Mesothelial cell of epicardium (in vitro differentiated cells): ENCODE data around the gene REPS2. TPM values are rescaled to one million over a fixed set of nuclear protein-coding genes. Genes with fewer than 3 reads are reported as not detected.

Source experiments
- DNase-seq, 2 experiments: peaks; one replicate each; pipeline ENCODE4 v3.0.0; 2021; ENCODE audit warnings: low spot score in 2 of 2; ENCODE audit not compliant: unreplicated experiment in 2 of 2
- H3K27ac Mint-ChIP-seq: 2 replicates; pipeline ENCODE4 v1.8.0; 2021; ENCODE audit warnings: mixed read lengths
- H3K27me3 Mint-ChIP-seq: 2 replicates; pipeline ENCODE4 v1.8.0; 2021; ENCODE audit warnings: low read depth, mixed read lengths
- H3K36me3 Mint-ChIP-seq: 2 replicates; pipeline ENCODE4 v1.8.0; 2021; ENCODE audit warnings: mixed read lengths
- H3K4me1 Mint-ChIP-seq: 2 replicates; pipeline ENCODE4 v1.8.0; 2021; ENCODE audit warnings: mixed read lengths
- H3K4me3 Mint-ChIP-seq: 2 replicates; pipeline ENCODE4 v1.8.0; 2021; ENCODE audit warnings: mild to moderate bottlenecking, moderate library complexity, mixed read lengths
- H3K9me3 Mint-ChIP-seq: 2 replicates; pipeline ENCODE4 v1.8.0; 2021; ENCODE audit warnings: mixed read lengths
- total RNA-seq: library from RNA; stranded (reverse); gene quantifications from 3 replicates; pipeline ENCODE4 v1.2.1, GENCODE V29; 2021
- TF ChIP-seq, protein P1 (sequence below): fragments of 200-600 bp; sonication (generic); IDR thresholded peaks from one replicate; pipeline ENCODE4 v1.5.0; 2021; ENCODE audit warnings: antibody characterized with exemption; ENCODE audit not compliant: unreplicated experiment

REPS2 gene
- total RNA-seq, 1 donor from 2014 or later: 5.2 TPM

DNA sequence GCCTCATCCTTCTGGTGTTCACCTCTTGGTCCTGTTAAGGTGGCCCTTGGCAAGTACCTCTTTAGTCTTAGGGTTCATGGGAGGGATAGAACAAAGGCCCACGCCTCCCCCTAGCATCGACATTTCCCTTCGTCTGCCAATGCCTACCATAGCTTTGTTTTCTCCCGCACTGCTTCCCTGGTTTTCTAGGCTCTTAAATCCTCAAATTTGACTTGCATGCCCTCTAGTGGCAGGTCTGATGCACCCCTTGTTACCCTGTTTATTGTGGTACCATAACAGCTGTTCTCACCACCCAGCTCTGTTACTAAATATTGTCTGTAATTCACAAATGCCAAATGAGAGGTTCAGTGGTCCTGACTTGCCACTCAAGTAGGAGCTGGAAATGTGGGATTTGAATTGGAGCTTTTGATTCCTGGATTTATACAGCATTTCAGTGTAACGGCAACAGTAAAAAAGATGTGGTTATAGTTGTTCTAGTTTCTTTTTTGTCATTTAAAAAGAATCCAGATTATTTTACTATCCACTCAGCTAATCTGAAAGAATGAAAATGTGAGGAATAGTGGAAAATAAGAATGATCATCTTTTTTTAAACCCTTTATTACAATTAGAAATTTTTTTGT lies 100.1 kb downstream of the REPS2 start:
- peaks cover 5% of the 10 kb centered on the region for H3K27me3 Mint-ChIP-seq
- no peaks in the 10 kb centered on the region for H3K9me3 Mint-ChIP-seq
- DNase-seq: peak in 1 of 2 experiments; percentile 64
- H3K4me3 Mint-ChIP-seq: no peak overlapping the region
- H3K27ac Mint-ChIP-seq: no peak overlapping the region
- H3K36me3 Mint-ChIP-seq: no peaks in the 10 kb centered on the region
- peaks cover 10% of the 10 kb centered on the region for H3K4me1 Mint-ChIP-seq
- TF ChIP-seq, protein P1, sequence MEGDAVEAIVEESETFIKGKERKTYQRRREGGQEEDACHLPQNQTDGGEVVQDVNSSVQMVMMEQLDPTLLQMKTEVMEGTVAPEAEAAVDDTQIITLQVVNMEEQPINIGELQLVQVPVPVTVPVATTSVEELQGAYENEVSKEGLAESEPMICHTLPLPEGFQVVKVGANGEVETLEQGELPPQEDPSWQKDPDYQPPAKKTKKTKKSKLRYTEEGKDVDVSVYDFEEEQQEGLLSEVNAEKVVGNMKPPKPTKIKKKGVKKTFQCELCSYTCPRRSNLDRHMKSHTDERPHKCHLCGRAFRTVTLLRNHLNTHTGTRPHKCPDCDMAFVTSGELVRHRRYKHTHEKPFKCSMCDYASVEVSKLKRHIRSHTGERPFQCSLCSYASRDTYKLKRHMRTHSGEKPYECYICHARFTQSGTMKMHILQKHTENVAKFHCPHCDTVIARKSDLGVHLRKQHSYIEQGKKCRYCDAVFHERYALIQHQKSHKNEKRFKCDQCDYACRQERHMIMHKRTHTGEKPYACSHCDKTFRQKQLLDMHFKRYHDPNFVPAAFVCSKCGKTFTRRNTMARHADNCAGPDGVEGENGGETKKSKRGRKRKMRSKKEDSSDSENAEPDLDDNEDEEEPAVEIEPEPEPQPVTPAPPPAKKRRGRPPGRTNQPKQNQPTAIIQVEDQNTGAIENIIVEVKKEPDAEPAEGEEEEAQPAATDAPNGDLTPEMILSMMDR: peak; percentile 77

DNA sequence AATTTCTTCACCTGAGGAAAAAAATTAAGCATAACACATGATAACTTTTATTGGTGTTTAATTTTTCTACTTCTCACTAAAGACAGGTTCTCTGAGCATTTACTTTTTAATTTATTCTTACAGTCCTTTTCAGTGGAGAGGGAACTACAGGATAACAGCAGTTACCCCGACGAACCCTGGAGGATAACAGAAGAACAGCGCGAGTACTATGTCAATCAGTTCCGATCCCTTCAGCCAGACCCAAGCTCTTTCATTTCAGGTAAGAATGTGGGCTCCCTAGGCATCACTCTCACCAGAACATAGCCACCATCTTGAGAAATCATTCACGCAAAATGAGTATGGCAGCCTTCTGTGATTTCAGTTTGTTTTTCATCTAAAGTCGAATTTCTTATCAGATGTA lies 100.8 kb downstream of the REPS2 start:
- DNase-seq: no peak
- Mint-ChIP-seq H3K36me3 (no peaks in the 10 kb centered on the region), H3K27ac (no peak overlapping the region), H3K9me3 (no peaks in the 10 kb centered on the region), H3K4me3 (no peak overlapping the region), H3K4me1 (peaks cover 5% of the 10 kb centered on the region), H3K27me3 (peaks cover 7% of the 10 kb centered on the region)
- TF ChIP-seq, protein P1: no peak

DNA sequence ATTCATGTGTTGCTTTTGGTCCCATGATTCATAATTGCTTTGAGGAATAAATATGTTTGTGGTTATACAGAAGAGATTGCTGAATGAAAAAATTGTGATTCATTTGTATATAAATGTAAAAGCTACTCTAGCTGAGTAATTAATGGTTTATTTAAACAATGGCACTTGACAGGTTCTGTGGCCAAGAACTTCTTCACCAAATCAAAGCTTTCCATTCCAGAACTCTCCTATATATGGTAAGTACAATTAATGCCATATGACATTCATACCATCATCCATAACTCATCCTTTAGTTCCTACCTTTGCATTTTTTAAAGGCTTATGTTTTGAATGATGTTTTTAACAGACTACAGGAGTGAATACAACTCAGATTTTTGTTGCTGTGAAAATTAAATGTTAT lies 105.8 kb downstream of the REPS2 start:
- no peak for DNase-seq
- H3K27ac Mint-ChIP-seq: no peak overlapping the region
- TF ChIP-seq, protein P1: no peak
- peaks cover 7% of the 10 kb centered on the region for H3K27me3 Mint-ChIP-seq
- no peaks in the 10 kb centered on the region for H3K36me3 Mint-ChIP-seq
- no peak overlapping the region for H3K4me3 Mint-ChIP-seq
- no peaks in the 10 kb centered on the region for H3K9me3 Mint-ChIP-seq
- peaks cover 13% of the 10 kb centered on the region for H3K4me1 Mint-ChIP-seq

DNA sequence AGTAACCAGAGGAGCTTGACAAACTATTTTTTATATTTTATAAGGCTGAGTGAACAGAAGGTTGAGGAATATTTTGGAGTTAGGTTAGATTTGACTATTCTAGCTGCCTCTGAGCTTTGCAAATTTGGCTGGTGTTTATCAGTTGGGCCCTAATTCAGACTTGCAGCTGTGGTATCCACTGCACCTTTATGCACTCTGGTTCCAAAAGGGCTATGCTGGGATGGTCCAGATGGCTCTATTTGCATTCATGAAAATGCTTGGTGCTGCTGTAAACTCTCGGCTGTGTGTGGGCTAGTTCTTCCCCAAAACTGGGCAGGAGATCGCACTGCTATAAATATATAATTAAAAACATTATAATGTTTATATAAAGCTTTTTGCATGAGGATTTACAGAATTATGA lies 106.3 kb downstream of the REPS2 start:
- TF ChIP-seq, protein P1: no peak
- Mint-ChIP-seq H3K36me3 (no peaks in the 10 kb centered on the region), H3K27ac (no peak overlapping the region), H3K9me3 (no peaks in the 10 kb centered on the region), H3K27me3 (peaks cover 7% of the 10 kb centered on the region), H3K4me3 (no peak overlapping the region), H3K4me1 (peaks cover 13% of the 10 kb centered on the region)
- DNase-seq: no peak

DNA sequence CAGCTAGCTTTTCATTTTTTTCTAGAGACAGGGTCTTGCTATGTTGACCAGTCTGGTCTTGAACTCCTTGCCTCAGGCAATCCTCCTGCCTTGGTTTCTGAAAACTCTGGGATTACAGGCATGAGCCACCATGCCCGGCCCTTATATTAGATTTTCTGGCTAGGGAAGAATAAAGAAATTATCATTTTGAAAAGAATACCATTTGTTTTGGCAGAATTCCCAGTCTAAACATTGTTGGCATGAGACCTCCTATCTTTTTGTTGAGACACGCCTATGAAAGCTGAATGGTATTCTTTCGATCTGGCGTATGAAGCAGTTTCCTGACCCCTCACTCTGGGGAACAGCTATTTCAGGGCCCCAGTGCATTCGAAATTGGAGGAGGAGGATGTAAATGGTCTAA lies 107.0 kb downstream of the REPS2 start:
- Mint-ChIP-seq H3K4me3 (no peak overlapping the region), H3K36me3 (no peaks in the 10 kb centered on the region), H3K27ac (peak overlapping the region; percentile 73), H3K27me3 (peaks cover 7% of the 10 kb centered on the region), H3K4me1 (peaks cover 13% of the 10 kb centered on the region), H3K9me3 (no peaks in the 10 kb centered on the region)
- no peak for DNase-seq
- TF ChIP-seq, protein P1: no peak
